ENCODE measurements around the gene OPRL1. TPM values are rescaled to one million over a fixed set of nuclear protein-coding genes. Genes with fewer than 3 reads are reported as not detected.

OPRL1 gene
- total RNA-seq, 4 donors from 2014 or later, result 0.21 to 1.5 (median 0.71) TPM

DNA sequence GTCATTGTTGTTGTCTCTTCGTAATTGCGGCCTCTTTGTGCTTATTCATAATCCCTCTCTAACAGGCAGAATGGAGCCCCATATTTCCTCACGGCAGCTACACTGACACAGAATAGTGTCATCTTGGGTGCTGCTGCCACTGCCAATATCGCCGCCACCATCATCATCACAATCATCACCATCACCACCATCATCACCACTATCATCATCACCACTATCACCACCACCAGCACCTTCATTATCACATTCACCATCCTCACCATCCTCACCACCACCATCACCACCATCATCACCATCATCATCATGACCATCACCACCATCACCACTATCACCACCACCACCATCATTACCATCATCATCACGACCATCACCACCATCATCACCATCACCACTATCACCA, 16.7 kb downstream of the OPRL1 start:
- Histone ChIP-seq H3K9me3 (no peaks in the 10 kb centered on the region), H3K27me3 (peaks cover 0 to 13% of the 10 kb centered on the region in 2 donors), H3K36me3 (peaks cover 0 to 13% (median 0%) of the 10 kb centered on the region in 3 donors), H3K4me1 (no peaks in the 10 kb centered on the region), H3K4me3 (no peak overlapping the region), H3K27ac (no peak overlapping the region)
- 73 to 86% methylated on average over 6 of the region's 6 CpGs for WGBS, 2 donors
- no peak for TF ChIP-seq EP300 (IDR thresholded peaks at IDR 0.05)
- TF ChIP-seq POLR2A (IDR thresholded peaks at IDR 0.05), result no peak
- TF ChIP-seq, protein P1, sequence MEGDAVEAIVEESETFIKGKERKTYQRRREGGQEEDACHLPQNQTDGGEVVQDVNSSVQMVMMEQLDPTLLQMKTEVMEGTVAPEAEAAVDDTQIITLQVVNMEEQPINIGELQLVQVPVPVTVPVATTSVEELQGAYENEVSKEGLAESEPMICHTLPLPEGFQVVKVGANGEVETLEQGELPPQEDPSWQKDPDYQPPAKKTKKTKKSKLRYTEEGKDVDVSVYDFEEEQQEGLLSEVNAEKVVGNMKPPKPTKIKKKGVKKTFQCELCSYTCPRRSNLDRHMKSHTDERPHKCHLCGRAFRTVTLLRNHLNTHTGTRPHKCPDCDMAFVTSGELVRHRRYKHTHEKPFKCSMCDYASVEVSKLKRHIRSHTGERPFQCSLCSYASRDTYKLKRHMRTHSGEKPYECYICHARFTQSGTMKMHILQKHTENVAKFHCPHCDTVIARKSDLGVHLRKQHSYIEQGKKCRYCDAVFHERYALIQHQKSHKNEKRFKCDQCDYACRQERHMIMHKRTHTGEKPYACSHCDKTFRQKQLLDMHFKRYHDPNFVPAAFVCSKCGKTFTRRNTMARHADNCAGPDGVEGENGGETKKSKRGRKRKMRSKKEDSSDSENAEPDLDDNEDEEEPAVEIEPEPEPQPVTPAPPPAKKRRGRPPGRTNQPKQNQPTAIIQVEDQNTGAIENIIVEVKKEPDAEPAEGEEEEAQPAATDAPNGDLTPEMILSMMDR (IDR thresholded peaks at IDR 0.05), result no peak
- DNase-seq (ENCODE audit: low spot score in 2 of 2), result no peak

DNA sequence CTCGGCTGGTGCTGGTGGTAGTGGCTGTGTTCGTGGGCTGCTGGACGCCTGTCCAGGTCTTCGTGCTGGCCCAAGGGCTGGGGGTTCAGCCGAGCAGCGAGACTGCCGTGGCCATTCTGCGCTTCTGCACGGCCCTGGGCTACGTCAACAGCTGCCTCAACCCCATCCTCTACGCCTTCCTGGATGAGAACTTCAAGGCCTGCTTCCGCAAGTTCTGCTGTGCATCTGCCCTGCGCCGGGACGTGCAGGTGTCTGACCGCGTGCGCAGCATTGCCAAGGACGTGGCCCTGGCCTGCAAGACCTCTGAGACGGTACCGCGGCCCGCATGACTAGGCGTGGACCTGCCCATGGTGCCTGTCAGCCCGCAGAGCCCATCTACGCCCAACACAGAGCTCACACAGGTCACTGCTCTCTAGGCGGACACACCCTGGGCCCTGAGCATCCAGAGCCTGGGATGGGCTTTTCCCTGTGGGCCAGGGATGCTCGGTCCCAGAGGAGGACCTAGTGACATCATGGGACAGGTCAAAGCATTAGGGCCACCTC, 18.7 kb downstream of the OPRL1 start:
- Histone ChIP-seq H3K9me3 (no peaks in the 10 kb centered on the region), H3K27ac (no peak overlapping the region), H3K4me3 (no peak overlapping the region), H3K27me3 (peaks cover 0 to 33% of the 10 kb centered on the region in 2 donors), H3K36me3 (peaks cover 0 to 13% (median 0%) of the 10 kb centered on the region in 3 donors), H3K4me1 (peaks cover 0 to 12% (median 4%) of the 10 kb centered on the region in 4 donors)
- TF ChIP-seq, protein P1 (IDR thresholded peaks at IDR 0.05), result no peak
- TF ChIP-seq EP300 (IDR thresholded peaks at IDR 0.05) (no peak), POLR2A (IDR thresholded peaks at IDR 0.05) (no peak)
- no peak for DNase-seq (ENCODE audit: low spot score in 2 of 2)
- 90 to 97% methylated on average over 24 to 28 of the region's 28 CpGs for WGBS, 2 donors

DNA sequence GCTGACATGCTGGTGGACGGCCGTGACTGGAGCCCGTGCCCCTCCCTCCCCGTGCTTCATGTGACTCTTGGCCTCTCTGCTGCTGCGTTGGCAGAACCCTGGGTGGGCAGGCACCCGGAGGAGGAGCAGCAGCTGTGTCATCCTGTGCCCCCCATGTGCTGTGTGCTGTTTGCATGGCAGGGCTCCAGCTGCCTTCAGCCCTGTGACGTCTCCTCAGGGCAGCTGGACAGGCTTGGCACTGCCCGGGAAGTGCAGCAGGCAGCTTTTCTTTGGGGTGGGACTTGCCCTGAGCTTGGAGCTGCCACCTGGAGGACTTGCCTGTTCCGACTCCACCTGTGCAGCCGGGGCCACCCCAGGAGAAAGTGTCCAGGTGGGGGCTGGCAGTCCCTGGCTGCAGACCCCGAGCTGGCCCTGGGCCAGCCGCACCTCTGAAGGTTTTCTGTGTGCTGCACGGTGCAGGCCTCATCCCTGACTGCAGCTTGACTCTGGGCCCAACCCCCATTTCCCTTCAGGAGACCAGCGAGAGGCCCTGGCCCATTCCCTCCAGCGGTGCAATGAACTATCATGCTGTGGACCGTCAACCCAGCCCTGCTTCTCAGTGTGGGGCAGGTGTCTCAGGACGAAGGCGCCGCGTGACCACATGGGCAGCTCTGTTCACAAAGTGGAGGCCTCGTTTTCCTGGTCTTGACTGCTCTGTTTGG, 19.4 kb downstream of the OPRL1 start:
- peaks cover 0 to 40% of the 10 kb centered on the region in 2 donors for H3K27me3 ChIP-seq
- 80 to 88% methylated on average over 14 to 15 of the region's 21 CpGs for WGBS, 2 donors

DNA sequence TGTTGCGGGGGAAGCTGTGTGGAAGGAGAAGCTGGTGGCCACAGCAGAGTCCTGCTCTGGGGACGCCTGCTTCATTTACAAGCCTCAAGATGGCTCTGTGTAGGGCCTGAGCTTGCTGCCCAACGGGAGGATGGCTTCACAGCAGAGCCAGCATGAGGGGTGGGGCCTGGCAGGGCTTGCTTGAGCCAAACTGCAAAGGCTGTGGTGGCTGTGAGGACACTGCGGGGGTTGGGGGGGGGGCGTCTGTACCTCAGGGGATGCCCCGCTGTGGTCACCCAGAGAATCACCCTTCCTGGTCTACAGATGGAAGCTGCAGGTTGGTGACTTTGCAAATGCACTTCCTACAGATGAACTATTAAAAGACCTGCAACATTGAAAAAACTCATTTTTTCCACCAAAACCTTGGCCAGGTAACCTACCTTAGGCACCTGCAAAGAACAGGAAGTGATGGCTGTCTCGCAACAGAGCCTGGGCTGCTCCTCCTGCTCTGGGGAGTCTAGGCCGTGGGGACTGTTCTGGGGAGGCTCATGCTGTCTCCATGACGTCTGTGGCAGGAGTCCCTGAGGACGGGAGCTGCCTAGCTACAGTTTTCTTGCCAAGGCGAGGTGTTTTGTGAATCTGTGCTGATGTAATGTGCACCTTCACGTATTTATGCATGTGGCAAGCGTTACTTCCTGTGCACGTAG, 20.1 kb downstream of the OPRL1 start:
- DNase-seq (ENCODE audit: low spot score in 2 of 2), result no peak
- Histone ChIP-seq H3K36me3 (peaks cover 0 to 13% (median 0%) of the 10 kb centered on the region in 3 donors), H3K27ac (no peak overlapping the region), H3K27me3 (peaks cover 0 to 48% of the 10 kb centered on the region in 2 donors), H3K4me3 (no peak overlapping the region), H3K4me1 (peaks cover 0 to 12% (median 4%) of the 10 kb centered on the region in 4 donors), H3K9me3 (no peaks in the 10 kb centered on the region)
- WGBS, 2 donors, result 79 to 89% methylated on average over 14 of the region's 14 CpGs
- TF ChIP-seq POLR2A (IDR thresholded peaks at IDR 0.05), result no peak

More for the DNA sequence above, 19.4 kb downstream of the OPRL1 start:
- Histone ChIP-seq H3K4me1 (peaks cover 0 to 12% (median 4%) of the 10 kb centered on the region in 4 donors), H3K36me3 (peaks cover 0 to 13% (median 0%) of the 10 kb centered on the region in 3 donors), H3K9me3 (no peaks in the 10 kb centered on the region), H3K27ac (no peak overlapping the region), H3K4me3 (no peak overlapping the region)
- TF ChIP-seq, protein P1 (IDR thresholded peaks at IDR 0.05), result no peak
- TF ChIP-seq POLR2A (IDR thresholded peaks at IDR 0.05) (no peak), EP300 (IDR thresholded peaks at IDR 0.05) (no peak)
- DNase-seq (ENCODE audit: low spot score in 2 of 2), result no peak

DNA sequence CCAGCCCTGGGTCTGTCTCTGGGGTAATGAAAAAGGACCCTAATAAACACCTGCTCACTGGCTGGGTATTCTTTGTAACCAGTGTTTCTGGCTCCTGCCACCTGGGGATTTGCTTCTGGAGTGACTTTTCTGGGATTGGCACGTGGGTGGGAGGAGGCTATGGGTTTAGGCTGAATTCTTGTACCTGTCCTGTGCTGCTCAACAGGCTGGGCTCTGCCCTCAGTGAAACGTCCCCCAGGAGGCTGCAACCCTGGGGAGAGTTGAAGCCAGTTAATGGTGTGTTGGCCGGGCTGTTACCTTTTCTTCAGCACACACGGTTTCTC, 20.6 kb downstream of the OPRL1 start:
- peaks cover 0 to 49% of the 10 kb centered on the region in 2 donors for H3K27me3 ChIP-seq
- no peak overlapping the region for H3K4me3 ChIP-seq
- no peak overlapping the region for H3K27ac ChIP-seq
- TF ChIP-seq POLR2A (IDR thresholded peaks at IDR 0.05), result no peak
- no peak for TF ChIP-seq EP300 (IDR thresholded peaks at IDR 0.05)
- TF ChIP-seq, protein P1 (IDR thresholded peaks at IDR 0.05), result no peak
- peaks cover 0 to 13% (median 0%) of the 10 kb centered on the region in 3 donors for H3K36me3 ChIP-seq
- H3K4me1 ChIP-seq, result peaks cover 0 to 12% (median 4%) of the 10 kb centered on the region in 4 donors
- no peak for DNase-seq (ENCODE audit: low spot score in 2 of 2)
- H3K9me3 ChIP-seq, result no peaks in the 10 kb centered on the region
- 75 to 80% methylated on average over 4 of the region's 4 CpGs for WGBS, 2 donors

Measured in tibial nerve (tissue), 4 donors.